GM19468 (cell line): ENCODE measurements around the gene YTHDC1.
A peak's percentile ranks its signal among the peaks of the same experiment; 100 is the strongest.

Experiments
- ATAC-seq: cut with Tn5 transposase; IDR thresholded peaks from one replicate; pipeline ENCODE4 v1.9.1; 2021; ENCODE audit warnings: mild to moderate bottlenecking, moderate library complexity, moderate number of reproducible peaks; ENCODE audit not compliant: unreplicated experiment; ENCODE audit errors: extremely low read depth

Gene YTHDC1

DNA sequence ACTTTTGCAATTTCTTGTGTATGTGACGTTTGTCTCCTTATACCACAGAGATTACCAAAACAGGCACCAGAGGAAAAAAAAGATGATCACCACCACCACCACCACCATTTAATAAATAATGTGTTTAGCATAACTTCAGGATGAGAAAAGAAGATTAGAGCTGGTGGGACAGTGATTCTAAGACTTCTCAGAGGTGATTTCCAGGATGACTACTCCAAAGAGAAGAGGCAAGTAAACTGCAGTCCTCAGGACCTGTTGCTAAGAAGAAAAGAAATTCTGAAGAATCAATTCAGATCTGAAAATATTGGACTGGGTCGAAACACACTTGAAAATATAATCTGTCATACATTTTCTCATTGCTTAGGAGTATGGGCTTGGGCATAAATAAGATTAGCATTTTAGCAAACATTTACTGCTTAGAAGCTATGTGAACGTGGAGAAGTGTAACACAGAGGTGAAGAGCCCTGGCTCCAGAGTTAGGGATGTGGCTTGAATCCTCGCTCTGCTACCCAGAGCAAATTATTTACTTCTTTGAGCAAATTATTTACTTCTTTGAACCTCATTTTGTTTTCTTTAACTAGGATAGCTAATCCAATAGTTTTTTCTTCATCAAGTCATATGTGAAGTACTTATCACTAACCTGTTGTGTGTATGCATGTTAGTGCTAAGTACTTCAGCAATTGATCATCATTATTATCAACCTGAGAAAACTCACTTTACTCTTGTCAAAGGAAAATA is 10.5 kb upstream of the YTHDC1 start:
- no peak for ATAC-seq

DNA sequence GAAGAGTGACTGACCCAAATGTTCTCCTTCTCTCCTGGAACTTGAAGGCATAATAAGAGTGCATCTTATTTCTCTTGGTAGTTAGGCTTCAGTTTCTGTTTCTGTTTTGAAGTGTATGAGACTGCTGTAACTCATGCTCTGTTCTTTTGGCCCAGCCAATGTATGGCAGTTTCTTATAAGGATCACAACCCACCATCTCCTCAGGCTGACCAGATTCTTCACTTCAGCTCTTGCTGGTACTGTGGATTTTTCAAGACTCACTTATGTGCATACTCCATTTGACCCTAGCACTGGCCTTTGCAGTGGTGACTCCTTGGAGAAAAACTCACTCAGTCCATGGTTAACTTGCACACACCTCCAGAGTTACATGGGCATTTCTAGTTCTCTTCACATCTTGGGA is 9.6 kb upstream of the YTHDC1 start:
- peak; percentile 42 for ATAC-seq

DNA sequence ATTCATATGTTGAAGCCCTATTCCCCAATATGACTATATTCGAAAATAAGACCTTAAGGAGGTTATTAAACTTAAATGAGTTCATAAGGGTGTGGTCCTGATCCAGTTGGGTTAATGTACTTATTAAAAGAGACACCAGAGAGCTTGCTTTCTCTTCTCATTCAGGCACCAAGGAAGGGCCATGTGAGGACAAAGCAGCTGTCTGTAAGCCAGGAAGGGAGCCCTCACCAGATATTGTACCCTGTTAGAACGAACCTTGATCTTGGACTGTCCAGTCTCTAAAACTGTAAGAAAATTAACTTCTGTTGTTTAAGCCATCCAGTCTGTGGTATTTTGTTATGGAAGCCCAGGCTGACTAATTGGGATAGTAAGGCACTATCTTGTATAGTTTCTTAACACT is 9.1 kb upstream of the YTHDC1 start:
- no peak for ATAC-seq

DNA sequence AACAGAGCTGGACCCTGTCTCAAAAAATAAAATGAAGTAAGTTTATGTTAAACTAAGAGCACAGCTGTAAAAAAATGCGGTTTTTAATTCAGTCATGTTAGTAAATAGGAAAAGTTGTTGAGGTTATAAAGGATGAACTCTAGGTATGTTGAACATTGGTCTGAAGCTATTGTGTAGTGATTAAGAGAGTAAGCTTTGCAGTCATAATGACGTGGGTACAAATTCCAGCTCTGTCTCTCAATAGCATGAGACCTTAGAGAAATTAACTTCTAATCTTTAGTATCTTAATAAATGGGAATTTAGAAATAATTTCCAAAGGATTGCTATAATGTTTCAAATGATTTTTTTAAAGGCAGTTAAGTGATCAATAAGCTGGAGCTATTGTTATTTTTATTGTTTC is 2.9 kb upstream of the YTHDC1 start:
- ATAC-seq: no peak

DNA sequence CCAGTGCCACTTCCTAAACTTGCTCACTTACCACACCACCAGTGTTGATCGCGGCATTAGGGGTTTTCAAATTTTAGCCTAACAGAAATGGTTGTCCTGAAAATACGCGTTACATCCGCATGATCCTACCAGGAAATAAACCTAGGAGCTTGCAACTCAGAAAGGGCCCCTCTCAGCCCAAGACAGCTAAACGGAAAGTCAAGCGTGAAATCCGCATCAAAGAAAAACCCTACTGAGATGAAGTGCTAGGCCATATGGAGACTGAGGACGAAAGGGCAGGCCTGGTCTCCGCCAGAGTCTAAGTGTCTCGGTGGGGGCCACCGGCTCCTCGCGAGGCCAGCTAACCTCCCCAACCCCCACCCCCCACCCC is 626 bp downstream of the YTHDC1 start:
- peak; percentile 0 for ATAC-seq

DNA sequence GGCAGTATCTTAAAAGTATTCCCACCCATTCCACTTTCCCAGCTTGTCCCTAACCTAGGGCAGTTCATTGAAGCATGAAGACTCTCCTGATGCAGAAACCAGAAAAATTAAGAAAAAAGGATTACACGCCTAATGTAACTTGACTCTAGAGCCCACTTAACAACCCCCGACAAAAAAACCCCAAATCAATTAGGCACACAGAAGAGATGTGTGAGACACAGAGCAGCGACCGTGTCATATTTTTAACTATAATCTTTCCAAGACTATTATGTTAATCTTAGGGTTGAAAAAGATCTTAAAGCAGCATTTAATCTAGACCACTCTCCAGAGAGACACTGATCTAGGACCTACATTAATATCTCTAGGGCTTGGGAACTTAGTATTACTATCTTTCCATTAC is 1.3 kb downstream of the YTHDC1 start:
- ATAC-seq: no peak

DNA sequence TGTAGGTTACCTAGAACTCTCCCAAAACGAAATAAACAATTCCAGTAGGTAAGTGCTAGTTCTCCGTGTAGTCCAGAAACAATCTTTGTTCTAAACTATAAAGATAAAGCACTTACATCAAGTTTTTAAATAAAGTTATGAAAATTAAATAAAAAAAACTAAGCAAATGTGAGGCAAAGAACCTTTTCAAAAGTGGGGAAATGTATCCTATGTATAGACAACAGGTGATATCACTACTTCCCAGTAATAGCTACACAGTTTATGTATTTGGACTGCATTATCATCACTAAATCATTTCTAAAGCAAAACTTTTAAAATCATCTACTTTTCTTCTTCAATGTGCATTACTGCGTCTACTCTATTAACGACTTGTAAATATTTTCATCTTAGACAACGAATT is 2.0 kb downstream of the YTHDC1 start:
- no peak for ATAC-seq

DNA sequence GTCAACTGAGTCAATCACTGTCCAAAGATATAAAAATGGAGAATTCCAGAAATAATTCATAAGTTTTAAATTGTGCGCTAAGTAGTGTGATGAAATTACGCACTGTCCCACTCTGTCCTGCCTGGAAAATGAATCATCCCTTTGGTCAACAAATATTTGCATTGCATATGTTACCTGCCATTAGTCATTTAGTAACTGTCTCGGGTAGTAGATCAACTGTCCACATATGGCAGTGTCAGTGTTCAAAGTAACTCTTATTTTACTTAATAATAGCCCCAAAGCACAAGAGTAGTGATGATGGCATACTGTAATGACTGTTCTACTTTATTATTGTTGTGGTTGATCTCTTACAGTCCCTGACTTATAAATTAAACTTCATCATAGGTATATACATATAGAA is 3.4 kb downstream of the YTHDC1 start:
- no peak for ATAC-seq

DNA sequence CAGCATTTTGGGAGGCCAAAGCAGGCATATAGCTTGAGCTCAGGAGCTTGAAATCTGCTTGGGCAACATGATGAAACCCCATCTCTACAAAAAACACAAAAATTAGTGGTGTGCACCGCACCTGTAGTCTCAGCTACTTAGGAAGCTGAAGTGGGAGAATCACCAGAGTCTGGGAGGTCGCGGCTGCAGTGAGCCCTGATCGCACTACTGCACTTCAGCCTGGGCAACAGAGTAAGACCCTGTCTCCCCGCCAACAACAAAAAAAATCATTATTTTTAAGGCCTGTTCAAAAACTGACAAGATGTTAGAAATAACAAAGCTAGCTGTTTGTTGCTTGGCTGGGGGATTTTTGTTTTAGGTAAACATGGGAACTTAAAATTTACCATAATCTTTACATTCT is 5.1 kb downstream of the YTHDC1 start:
- ATAC-seq: no peak

DNA sequence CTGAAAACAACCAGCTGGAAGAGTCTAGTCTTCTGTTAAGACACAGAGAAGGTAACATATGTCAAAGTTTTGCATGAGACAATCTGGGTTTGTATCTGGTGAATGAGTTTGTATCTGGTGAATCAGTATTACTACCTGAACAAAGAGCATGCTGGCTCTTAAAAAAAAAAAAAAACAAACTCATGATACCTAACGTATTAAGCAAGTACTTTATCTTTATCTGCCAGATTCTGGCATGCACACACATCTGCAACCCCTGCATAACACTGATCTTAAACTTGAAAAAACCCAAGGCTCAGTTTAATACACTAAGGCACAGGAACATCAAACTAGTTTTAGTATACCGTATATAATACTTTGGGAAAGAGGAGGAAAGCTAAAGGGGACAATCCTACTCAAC is 5.8 kb downstream of the YTHDC1 start:
- no peak for ATAC-seq

DNA sequence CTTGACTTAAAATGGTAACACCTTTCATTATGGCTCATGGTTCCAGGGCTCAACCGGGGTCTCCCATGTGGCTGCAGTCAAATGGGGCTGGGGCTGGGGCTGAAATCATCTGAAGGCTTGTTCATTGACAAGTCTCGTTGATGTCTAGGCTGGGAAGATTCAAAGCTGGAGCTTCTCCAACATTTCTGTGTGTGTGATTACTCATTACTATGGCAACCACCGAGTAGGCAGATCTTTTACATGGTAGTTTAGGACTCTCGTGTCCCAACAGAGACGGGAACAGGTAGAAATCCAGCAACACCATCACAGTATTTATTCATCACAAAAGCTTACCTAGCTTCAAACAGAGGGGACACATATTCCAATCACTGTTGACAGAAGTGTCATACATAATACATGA is 7.8 kb downstream of the YTHDC1 start:
- no peak for ATAC-seq

DNA sequence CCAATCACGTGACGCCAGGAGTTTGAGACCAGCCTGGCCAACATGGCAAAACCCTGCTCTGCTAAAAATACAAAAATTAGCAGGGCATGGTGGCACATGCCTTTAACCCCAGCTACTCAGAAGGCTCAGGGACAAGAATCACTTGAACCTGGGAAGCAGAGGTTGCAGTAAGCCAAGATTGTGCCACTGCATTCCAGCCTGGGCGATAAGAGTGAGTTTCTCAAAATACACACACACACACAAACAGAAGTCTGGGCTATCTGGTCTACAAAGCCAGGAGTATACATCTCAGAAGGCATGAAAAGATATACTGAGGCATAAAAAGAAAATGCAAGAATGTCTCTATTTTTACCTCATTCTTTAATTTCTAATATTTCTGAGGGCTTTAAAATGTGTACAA is 11.3 kb downstream of the YTHDC1 start:
- no peak for ATAC-seq

DNA sequence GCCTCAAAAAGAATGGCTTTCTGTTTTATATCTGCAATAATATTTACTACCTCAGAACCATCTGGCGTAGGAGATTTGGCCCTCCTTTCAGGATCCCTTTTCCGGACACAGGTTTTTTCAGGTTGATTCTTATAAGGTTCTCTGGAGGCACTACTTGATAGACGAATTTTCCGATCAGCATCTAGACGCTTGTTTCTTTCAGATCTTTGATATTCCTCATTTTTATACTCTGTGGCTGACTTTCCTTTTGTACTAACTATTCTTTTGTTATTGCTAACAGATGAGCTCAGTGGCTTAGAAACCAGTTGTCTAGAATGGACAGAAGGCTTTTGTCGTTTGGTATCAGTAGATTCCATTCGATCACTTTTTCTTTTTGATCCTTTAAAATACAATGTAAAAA is 12.4 kb downstream of the YTHDC1 start:
- no peak for ATAC-seq

DNA sequence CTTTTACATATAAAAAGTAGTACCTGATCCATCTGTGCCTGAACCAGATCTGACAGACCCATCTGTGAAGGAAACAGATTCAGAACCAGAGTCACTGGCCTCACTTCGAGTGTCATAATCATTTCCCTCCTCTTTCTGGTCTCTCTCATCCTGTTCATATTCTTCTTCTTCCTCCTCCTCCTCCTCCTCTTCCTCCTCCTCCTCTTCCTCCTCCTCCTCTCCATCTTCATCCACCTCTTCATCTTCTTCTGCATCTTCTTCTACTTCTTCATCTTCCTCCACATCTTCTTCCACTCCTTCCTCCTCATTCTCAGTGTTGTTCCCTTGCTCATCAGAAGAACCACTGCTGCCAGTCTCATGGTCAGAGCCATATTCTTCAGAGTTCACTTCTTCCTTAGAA is 12.9 kb downstream of the YTHDC1 start:
- ATAC-seq: no peak

DNA sequence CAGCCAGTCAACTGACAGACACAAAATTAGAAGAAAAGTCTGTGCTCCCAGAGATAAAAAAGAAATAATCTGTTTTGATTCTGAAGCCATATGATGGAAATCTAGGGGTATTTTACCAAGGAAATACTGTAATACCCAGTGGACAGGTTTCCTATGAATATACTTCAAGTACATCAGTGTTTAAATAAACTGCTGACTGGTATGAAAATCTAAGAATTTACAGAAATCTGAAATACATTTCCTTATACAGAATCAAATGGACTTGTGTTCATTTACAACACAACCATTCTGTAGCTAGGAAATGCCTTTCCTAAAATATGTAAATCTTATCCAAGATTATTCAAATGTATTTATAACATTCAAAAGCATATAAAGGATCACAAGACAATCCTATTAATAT is 13.4 kb downstream of the YTHDC1 start:
- ATAC-seq: no peak

DNA sequence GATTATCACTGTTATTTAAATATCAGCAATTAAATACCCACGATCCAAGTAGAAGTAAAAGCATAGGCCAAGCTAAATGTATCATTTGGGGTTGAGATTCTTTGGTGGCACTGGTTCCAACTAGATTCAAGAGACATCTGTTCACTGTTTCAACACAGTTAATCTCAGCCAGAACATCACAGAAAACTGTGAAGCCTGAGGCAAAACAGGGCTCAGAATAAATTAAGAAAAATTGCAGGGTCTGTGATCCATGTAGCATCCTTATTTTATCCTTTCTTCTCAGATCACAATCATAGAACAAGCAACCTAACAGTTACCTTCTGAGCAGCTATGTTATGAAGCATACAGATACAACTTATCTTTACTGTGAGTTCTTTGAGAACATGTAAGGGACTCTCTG is 23.7 kb downstream of the YTHDC1 start:
- no peak for ATAC-seq

DNA sequence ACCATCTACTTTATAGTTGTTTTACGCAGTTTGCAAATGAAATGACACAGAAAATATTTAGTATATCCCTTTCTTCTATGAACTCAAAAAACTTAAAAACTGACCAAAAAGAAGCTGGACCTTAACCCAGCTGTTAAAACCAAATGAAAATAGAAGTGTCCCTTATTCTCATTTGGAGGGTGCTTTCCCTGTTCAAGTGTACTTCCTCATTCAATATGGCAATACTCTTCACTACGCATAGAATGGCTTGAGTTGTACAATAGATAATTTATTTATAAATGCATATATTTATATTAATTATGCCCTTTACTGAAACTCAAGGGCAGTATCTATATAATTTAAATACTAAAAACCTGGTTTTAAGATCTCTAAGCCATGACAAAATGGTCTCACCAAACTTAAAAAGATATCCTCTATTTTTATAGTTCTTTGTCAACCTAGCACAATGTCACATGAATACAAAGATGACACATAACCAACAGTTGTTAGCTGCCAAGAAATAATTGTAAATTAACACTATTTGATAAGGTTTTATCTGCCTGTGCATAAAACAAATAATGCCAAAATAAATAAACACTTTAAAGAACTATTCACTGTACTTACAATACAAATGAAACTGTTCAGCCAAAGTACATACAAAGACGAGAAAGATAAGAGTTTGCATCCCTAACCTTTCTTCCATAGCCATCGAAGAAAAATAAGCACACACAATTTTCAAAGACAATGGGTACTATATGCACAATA is 25.2 kb downstream of the YTHDC1 start:
- no peak for ATAC-seq

DNA sequence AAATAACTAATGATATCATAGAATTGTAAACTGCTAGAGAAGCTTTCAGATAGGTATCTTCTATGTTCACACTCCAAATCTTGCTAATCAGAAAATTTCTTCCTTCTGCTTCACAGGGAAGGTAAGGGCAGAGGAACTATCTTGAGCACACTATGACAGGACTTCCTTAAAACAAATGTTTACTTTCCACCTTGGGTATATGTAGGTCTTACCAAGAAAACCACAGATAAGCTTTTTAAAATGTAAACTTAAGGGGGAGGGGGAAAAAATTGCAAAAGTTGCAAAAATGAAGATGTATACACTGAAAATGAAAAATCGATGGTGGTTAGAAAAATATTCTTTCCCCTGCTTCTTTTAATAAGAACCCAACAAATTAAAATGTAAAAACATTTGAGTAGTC is 30.9 kb downstream of the YTHDC1 start:
- no peak for ATAC-seq

DNA sequence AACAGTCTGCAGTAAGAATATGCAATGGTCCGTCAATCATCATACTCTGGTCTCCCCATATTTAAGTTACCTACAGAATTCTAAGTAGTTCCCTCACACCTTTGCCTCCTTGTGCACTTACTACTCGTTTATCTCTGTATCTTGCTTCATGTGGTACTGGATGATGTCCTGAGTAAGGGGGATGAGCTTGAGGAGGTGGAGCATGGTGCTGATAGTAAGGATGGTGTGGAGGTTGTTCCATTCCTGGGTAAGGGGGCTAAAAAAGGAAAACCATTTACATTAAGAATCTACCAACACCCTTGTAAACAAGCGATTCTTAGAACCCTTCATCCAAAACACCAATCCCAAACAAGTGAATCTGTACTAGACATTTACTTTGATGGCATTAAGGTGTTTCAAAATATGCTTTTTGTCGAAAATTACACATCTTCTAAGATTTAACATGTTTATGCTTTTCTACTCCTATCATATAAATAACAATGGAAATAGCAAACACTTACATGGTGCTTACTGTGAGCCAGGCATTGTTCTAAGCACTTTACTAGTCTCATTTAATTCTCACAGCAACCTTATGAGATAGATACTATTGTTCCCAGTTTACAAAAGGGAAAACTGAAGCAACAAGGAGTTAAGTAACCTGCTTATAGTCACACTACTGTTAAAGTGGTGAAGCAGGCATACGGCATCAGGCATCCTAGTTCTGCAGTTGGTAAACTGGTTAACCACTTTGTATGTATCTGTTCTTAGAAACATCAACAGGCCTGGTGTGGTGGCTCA is 33.5 kb downstream of the YTHDC1 start:
- ATAC-seq: no peak

DNA sequence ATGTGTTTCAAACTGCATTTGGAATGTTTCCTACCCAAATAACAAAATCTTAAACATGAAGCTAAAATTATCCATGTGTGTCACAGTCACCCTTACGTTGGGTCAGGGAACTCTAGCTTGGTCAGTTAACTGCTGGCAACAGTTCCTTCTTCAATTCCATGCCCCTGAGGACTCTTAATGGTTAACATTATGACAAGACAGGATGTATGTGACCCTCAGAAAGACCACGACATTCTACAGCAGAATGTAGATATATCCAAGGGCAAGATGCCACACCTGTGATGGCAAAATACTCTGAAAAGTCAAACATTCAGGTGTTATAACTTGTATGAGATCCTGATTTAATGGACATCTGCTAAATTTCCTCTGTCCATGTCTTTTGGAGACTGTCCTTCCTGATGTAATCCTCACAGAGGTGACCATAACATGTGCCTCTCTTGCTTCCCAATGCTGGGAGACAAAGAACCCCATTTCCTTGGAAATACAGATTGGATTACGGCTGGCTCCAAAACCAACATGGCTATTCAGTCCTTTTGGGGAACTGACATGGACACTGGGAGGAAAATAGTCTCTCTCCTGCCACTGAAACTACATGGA is 39.1 kb downstream of the YTHDC1 start:
- no peak for ATAC-seq

DNA sequence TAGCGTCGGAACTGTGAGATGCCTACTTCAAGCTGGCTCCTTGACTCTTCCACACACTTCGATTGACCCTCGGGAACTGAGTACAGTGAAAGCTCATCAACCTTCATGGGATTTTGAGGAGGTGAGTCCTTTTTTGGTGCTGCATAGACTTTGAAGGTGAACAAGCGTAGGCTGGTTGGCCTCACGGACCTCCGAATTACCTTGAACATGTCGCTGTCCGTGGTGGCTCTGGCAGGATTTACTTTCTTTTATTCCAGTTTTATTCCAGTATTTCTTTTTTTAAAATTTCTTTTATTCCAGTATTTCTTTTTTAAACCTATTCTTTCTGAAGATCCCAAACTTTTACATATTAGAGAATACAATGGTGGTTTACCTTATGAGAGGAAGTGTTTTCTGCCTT is 45.2 kb downstream of the YTHDC1 start:
- ATAC-seq: no peak
